ENCODE results near the gene ARG1.

ARG1 gene

GRCh38 chr6:131594074-131594473 lies 21.0 kb downstream of the ARG1 start:
- H3K9me2 ChIP-seq (replicated peaks; ENCODE audit: insufficient read depth, low read length): no peaks in the 10 kb centered on the region
- H3K4me1 ChIP-seq (ENCODE audit: low read length): no peaks in the 10 kb centered on the region
- no peak overlapping the region for H3K9ac ChIP-seq (ENCODE audit: low read length)
- H3K36me3 ChIP-seq (replicated peaks; ENCODE audit: insufficient read depth, low read length): peaks cover 11% of the 10 kb centered on the region; the same call in 1 of the 2 replicates
- DNase-seq: no peak
- no peaks in the 10 kb centered on the region for H3K27me3 ChIP-seq (replicated peaks; ENCODE audit: insufficient read depth, low read length)
- H3K27ac ChIP-seq (ENCODE audit: low read length): no peak overlapping the region
- H3K79me2 ChIP-seq (ENCODE audit: low read length): no peaks in the 10 kb centered on the region
- no peak overlapping the region for H3K4me3 ChIP-seq (ENCODE audit: low read length)
- H3K4me2 ChIP-seq (ENCODE audit: low read depth, low read length): no peak overlapping the region
- no peak overlapping the region for H2AFZ ChIP-seq (ENCODE audit: low read length)
- no peaks in the 10 kb centered on the region for H4K20me1 ChIP-seq (ENCODE audit: insufficient read depth, low read length)
- H3K9me3 ChIP-seq (replicated peaks; ENCODE audit: insufficient read depth, low read length): no peaks in the 10 kb centered on the region
- H3F3A ChIP-seq (ENCODE audit: insufficient read depth, low read length): no peaks in the 10 kb centered on the region
- TF ChIP-seq EZH2phosphoT487 (IDR thresholded peaks at IDR 0.05; ENCODE audit: low read length) (no peak), EZH2 (optimal IDR thresholded peaks at IDR 0.05; ENCODE audit: low read depth, low read length) (no peak), CTCF (IDR thresholded peaks at IDR 0.05; ENCODE audit: low read length) (no peak)

GRCh38 chr6:131597446-131597845 lies 24.4 kb downstream of the ARG1 start:
- Histone ChIP-seq H3K36me3 (replicated peaks; ENCODE audit: insufficient read depth, low read length) (peaks cover 10% of the 10 kb centered on the region), H4K20me1 (ENCODE audit: insufficient read depth, low read length) (no peaks in the 10 kb centered on the region), H3K27me3 (replicated peaks; ENCODE audit: insufficient read depth, low read length) (no peaks in the 10 kb centered on the region), H3K4me2 (ENCODE audit: low read depth, low read length) (no peak overlapping the region), H3K4me1 (ENCODE audit: low read length) (no peaks in the 10 kb centered on the region), H3K9ac (ENCODE audit: low read length) (no peak overlapping the region), H3K27ac (ENCODE audit: low read length) (no peak overlapping the region), H3K4me3 (ENCODE audit: low read length) (no peak overlapping the region), H3K9me2 (replicated peaks; ENCODE audit: insufficient read depth, low read length) (no peaks in the 10 kb centered on the region), H3K9me3 (replicated peaks; ENCODE audit: insufficient read depth, low read length) (no peaks in the 10 kb centered on the region), H2AFZ (ENCODE audit: low read length) (no peak overlapping the region), H3F3A (ENCODE audit: insufficient read depth, low read length) (no peaks in the 10 kb centered on the region), H3K79me2 (ENCODE audit: low read length) (no peaks in the 10 kb centered on the region)
- no peak for DNase-seq
- TF ChIP-seq EZH2phosphoT487 (IDR thresholded peaks at IDR 0.05; ENCODE audit: low read length) (no peak), CTCF (IDR thresholded peaks at IDR 0.05; ENCODE audit: low read length) (no peak), EZH2 (optimal IDR thresholded peaks at IDR 0.05; ENCODE audit: low read depth, low read length) (no peak)

GRCh38 chr6:131600716-131601115 lies 27.7 kb downstream of the ARG1 start:
- TF ChIP-seq CTCF (IDR thresholded peaks at IDR 0.05; ENCODE audit: low read length): no peak
- no peak for TF ChIP-seq EZH2phosphoT487 (IDR thresholded peaks at IDR 0.05; ENCODE audit: low read length)
- TF ChIP-seq EZH2 (optimal IDR thresholded peaks at IDR 0.05; ENCODE audit: low read depth, low read length): no peak
- H3K27ac ChIP-seq (ENCODE audit: low read length): no peak overlapping the region
- no peak for DNase-seq
- no peak overlapping the region for H2AFZ ChIP-seq (ENCODE audit: low read length)
- no peak overlapping the region for H3K4me3 ChIP-seq (ENCODE audit: low read length)
- H3F3A ChIP-seq (ENCODE audit: insufficient read depth, low read length): no peaks in the 10 kb centered on the region
- no peaks in the 10 kb centered on the region for H3K27me3 ChIP-seq (replicated peaks; ENCODE audit: insufficient read depth, low read length)
- H3K9ac ChIP-seq (ENCODE audit: low read length): no peak overlapping the region
- H3K9me2 ChIP-seq (replicated peaks; ENCODE audit: insufficient read depth, low read length): no peaks in the 10 kb centered on the region
- no peaks in the 10 kb centered on the region for H3K79me2 ChIP-seq (ENCODE audit: low read length)
- no peaks in the 10 kb centered on the region for H3K9me3 ChIP-seq (replicated peaks; ENCODE audit: insufficient read depth, low read length)
- H3K4me2 ChIP-seq (ENCODE audit: low read depth, low read length): no peak overlapping the region
- H3K4me1 ChIP-seq (ENCODE audit: low read length): no peaks in the 10 kb centered on the region
- peaks cover 20% of the 10 kb centered on the region for H3K36me3 ChIP-seq (replicated peaks; ENCODE audit: insufficient read depth, low read length)
- no peaks in the 10 kb centered on the region for H4K20me1 ChIP-seq (ENCODE audit: insufficient read depth, low read length)
